HG03469 (cell line): ENCODE data around the gene LTBP1.
"Not testable (repeated sequence)": the region's sequence is repeated elsewhere in the genome, so short reads cannot be mapped to it uniquely, and the experiment has no call there.

Source experiments
- ATAC-seq: cut with Tn5 transposase; IDR thresholded peaks from one replicate; pipeline ENCODE4 v1.9.1; 2021; ENCODE audit warnings: mild to moderate bottlenecking, moderate library complexity, moderate number of reproducible peaks; ENCODE audit not compliant: unreplicated experiment

The LTBP1 gene

GRCh38 chr2:33038230-33038629, 91.5 kb downstream of the LTBP1 start:
- no peak for ATAC-seq

- ATAC-seq = no peak
These were observed 92.0 kb downstream of the LTBP1 start for GRCh38 chr2:33038799-33039198.

- no peak for ATAC-seq
These were observed 93.8 kb downstream of the LTBP1 start for GRCh38 chr2:33040541-33040940.

DNA sequence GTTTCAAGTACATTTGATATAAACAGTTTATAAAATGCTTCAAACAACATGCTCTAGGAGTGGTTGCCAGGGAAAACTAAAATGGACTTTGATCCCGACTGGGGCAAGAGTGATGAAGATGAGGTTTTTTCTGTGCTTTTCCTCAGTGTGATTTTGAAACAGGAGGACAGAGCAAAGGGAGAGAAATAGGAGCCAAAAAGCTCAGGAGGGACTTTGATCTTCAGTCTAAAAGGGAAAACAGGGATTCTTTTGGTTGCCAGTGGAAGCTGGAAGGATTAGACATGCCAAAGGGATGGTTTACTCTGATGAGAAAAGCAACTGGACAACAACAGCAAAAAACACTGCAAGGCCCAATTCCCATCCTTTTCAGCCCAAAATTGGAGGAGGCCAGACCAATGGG, 95.5 kb downstream of the LTBP1 start:
- ATAC-seq = no peak

- no peak for ATAC-seq
These were observed 96.1 kb downstream of the LTBP1 start for GRCh38 chr2:33042819-33043218.

DNA sequence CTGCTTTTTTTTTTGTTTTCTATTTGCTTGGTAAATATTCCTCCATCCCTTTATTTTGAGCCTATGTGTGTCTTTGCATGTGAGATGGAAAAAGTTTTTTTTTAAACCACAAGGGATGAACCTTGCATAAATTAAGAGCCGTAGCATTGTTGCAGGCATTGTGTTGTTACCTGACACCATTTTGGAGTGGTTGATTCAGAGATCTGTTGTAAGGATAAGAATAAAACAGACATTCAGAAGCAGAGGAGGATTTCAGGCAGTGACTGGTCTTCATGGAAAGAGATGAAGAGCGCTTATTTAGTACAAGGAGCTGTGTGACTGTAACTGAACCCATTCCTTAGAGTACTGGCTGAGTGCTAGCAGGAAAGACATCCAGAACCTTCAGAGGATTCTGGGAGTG, 101.2 kb downstream of the LTBP1 start:
- ATAC-seq = no peak

DNA sequence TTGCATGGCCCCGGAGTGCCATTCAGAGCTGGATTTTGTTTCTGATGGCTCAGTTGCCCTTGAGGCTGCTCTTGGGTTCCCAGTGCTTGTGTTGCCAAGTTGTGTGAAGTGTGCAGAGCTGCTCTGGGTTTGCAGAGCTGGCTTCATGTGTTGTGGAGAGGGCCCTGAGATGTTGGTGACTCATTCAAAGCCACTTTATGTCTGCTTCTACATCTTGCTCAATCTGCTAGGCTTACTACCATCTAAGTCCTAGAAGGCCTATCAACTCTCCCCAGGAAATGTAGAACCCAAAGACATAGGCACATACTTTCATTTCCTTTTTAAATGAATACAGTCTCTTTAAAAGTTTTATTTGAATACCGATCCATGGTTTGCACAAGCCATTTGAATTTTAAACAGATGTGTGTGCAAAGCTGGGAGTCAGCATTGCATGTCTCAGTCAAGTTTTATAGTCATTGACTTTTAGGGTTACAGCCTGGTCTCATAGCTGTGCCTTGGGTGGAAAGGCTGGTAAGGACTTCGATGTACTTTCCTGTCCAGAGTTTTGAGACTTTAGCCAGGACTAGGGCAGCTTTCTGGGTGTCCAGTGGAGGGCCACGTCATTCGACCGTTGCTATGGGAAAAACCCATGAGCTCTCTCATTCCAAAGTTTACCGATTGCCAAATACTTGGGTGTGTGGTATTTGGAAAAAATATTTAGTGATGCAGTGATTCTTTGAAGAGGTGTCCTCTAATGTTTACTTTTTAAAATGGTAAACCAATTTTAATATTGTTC, 105.0 kb downstream of the LTBP1 start:
- no peak for ATAC-seq

GRCh38 chr2:33052361-33052735, 105.6 kb downstream of the LTBP1 start:
- no peak for ATAC-seq

GRCh38 chr2:33052795-33053194, 106.0 kb downstream of the LTBP1 start:
- not testable (repeated sequence) for ATAC-seq

GRCh38 chr2:33056170-33056569, 109.4 kb downstream of the LTBP1 start:
- ATAC-seq = no peak

- ATAC-seq = not testable (repeated sequence)
These were observed 110.7 kb downstream of the LTBP1 start for GRCh38 chr2:33057307-33058028.

- no peak for ATAC-seq
These were observed 112.1 kb downstream of the LTBP1 start for GRCh38 chr2:33058716-33059470.

DNA sequence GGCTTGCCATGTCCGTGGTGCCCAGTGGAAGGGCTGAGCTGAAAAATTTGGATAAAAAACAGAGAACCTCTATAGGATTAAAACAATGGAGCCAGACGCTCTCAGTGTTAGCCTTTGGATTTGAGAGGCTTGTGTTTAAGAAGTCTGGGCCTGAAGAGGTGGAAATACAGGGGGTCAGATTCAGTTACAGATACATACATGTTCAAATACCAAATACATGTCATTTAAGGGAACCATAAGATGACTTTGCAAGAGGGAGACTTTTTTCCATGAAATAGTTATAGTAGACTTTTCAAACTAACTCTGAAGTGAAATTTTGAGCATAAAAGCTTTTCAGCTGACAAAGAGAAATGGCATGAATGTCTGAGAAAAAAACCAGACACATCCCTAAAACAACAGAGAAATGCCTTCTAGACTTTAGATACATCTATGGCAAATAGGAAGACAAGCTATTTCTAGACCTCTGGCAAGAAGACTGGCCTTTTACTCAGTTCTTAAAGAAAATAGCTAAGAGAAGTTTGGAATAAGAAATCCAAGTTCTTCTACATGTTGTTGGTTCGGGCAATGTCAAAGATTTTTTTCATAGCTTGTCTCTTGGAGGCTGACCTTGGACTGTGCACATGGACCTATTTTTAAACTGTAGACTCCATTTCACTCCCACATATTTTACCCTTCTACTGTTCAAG, 112.9 kb downstream of the LTBP1 start:
- ATAC-seq = no peak

- no peak for ATAC-seq
These were observed 113.7 kb downstream of the LTBP1 start for GRCh38 chr2:33060405-33060804.

DNA sequence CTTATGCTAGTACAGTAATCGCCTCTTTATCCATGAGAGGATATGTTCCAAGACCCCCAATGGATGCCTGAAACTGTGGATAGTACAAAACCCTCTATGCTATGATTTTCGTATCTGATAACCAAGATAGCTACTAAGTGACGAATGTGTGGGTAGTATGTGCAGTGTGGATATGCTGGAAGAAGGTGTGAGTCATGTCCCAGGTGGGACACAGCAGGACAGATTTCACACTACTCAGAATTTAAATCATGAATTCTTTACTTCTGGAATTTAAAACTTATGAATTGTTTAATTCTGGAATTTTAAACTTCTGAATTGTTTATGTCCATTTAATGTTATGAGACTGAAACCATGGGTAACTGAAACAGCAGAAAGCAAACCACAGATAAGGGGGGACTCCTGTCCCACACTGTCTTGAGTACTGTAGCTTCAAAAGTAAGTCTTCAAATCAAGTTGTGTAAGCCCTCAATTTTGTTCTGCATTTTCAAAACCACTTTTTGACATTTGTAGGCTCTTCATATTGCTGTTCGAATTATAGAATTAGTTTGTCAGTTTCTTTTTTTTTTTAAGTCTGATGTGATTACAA, 116.0 kb downstream of the LTBP1 start:
- ATAC-seq = no peak

- ATAC-seq = no peak
These were observed 117.6 kb downstream of the LTBP1 start for GRCh38 chr2:33064349-33064801.

DNA sequence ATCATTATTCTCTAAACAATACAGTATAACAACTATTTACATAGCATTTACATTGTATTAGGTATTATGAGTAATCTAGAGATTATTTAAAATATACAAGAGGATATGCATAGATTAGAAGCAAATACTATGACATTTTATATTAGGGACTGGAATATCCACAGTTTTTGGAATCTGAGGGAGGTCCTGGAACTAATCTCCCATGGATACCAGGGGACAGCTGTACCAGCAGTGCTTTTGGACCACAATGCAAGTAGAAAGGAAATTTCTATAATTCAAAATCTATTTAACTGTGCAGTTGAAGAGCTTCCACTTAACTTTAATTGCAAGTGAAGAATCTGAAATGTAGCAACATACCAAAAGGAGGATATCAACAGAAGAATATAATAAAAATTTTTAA, 120.8 kb downstream of the LTBP1 start:
- ATAC-seq = no peak

- no peak for ATAC-seq
These were observed 121.5 kb downstream of the LTBP1 start for GRCh38 chr2:33068261-33068660.

DNA sequence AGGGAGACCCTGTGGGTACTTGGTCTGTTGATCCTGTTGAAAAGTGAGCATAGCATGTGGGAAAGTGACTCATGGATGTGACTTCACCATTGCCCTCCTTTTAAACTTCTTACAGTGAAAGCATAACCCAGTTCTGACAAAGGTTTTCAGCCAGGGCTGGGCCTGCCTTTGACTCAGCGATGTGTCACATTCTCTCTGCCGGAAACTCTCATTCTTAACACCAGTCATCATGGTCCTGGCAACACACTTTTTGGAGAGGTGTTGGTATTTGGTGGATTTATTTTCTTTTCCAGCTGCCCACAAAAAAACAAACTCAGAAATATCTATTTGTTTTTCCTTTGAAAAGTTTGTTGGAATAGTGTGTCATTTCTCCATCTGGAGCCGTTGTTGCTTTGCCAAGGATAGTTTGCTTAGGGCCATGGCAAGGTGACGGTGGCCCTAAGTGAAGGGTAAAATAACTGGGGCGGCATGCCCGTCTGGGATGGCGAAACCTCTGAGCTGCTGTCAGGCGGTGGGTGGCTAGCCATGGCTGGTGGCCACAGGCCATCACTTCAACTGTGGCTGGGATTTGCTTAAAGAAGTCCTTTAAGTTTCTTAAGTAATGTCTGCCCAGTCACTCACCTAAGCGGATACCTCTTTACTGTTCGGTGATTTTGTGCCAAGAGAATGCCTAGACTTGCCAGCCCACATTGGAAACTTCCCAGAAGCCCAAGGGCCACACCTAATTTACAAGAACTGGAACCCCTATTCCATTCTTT, 123.3 kb downstream of the LTBP1 start:
- ATAC-seq = no peak

GRCh38 chr2:33071591-33071990, 124.8 kb downstream of the LTBP1 start:
- no peak for ATAC-seq
